Choroid plexus epithelial cell (primary cell): ENCODE measurements around the gene GTF2H3.

Experiments used
- DNase-seq: peaks from one replicate; pipeline ENCODE4 v3.0.0-alpha.2; 2010; ENCODE audit warnings: low read depth
- H3K4me3 ChIP-seq: 2 replicates; pipeline ENCODE4 v1.5.1; 2011; ENCODE audit warnings: low read depth, mild to moderate bottlenecking, control low read depth, low read length, moderate library complexity
- TF ChIP-seq, protein P1 (sequence below): conservative IDR thresholded peaks from 2 replicates; pipeline ENCODE4 v1.5.1; 2011; ENCODE audit warnings: low read depth, mild to moderate bottlenecking, control low read depth, inconsistent platforms, low read length, moderate library complexity

The GTF2H3 gene

DNA sequence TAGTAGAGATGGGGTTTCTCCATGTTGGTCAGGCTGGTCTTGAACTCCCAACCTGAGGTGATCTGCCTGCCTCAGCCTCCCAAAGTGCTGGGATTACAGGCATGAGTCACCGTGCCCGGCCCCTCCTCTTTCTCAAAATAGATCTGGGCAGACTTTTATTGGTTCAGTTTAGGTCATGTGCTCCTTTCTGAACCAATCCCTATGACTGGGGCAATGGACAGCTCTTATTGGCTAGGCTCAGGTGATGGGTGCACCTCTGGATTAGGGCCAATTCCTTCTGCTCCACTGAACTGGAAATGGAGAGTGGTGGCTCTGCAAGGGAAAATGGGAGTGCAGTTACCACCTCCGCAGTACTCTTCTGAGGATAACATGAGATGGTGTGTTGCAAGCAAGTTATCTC is 72.3 kb downstream of the GTF2H3 start:
- TF ChIP-seq, protein P1, sequence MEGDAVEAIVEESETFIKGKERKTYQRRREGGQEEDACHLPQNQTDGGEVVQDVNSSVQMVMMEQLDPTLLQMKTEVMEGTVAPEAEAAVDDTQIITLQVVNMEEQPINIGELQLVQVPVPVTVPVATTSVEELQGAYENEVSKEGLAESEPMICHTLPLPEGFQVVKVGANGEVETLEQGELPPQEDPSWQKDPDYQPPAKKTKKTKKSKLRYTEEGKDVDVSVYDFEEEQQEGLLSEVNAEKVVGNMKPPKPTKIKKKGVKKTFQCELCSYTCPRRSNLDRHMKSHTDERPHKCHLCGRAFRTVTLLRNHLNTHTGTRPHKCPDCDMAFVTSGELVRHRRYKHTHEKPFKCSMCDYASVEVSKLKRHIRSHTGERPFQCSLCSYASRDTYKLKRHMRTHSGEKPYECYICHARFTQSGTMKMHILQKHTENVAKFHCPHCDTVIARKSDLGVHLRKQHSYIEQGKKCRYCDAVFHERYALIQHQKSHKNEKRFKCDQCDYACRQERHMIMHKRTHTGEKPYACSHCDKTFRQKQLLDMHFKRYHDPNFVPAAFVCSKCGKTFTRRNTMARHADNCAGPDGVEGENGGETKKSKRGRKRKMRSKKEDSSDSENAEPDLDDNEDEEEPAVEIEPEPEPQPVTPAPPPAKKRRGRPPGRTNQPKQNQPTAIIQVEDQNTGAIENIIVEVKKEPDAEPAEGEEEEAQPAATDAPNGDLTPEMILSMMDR: no peak
- DNase-seq: peak; percentile 5

DNA sequence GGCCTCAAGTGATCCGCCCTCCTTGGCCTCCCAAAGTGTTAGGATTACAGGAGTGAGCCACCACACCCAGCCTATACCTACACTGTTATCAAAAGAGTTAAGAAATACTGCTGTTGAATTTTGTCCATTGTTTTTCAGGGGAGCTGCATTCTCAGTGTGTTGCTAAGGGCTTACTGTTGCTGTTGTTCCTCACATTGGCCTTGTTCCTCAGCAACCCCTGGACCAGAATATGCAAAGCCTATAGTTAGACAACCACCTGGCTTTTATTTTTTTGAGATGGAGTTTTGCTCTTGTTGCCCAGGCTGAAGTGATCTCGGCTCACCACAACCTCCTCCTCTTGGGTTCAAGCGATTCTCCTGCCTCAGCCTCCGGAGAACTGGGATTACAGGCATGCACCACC is 73.8 kb downstream of the GTF2H3 start:
- TF ChIP-seq, protein P1: no peak
- H3K4me3 ChIP-seq: no peak overlapping the region
- no peak for DNase-seq

More for the DNA sequence above, 72.3 kb downstream of the GTF2H3 start:
- no peak overlapping the region for H3K4me3 ChIP-seq
